NCI-H128 (cell line): ENCODE data around the gene MGAT5.

Experiments
- DNase-seq: peaks from one replicate; lab custom pipeline; 2025; ENCODE audit not compliant: unreplicated experiment; lab: John Stamatoyannopoulos, UW

The MGAT5 gene

DNA sequence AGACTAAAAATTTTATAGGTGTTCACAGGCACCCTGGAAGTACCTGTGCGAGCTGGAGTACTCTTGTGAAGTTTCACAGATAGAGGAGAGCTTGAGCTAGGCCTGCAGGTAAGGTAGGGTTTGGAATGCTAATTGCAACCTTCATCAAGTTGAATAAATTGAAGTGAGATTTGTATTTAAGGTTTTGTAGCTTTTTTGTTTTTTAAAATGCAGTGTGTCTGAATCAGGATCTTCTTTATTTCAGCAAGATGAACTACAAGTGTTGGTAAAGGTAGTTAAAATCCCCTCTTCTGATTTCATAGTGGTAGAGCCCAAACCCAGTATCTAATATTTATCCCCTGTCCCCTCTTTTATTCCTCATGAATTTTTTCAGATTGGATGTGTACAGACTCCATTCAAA is 45.5 kb downstream of the MGAT5 start:
- no peak for DNase-seq

DNA sequence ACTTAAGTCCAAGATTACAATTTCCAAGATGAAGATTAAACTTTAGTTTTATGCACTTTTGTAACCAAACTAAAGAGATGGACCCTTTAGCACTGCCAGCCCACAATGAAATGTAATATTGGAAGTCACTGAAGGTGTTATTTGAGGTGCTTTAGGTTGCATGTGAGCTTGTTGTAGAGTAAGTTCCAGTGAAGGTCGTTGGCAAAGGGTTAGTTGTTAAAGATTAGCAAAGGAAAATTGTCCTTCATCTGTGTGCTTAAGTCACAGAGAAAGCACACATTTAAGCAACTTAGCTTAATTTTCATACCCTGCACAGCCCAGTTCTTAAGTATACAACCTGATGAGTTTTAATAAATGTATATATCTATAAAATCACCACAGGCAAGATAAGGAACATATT is 46.7 kb downstream of the MGAT5 start:
- DNase-seq, result no peak

DNA sequence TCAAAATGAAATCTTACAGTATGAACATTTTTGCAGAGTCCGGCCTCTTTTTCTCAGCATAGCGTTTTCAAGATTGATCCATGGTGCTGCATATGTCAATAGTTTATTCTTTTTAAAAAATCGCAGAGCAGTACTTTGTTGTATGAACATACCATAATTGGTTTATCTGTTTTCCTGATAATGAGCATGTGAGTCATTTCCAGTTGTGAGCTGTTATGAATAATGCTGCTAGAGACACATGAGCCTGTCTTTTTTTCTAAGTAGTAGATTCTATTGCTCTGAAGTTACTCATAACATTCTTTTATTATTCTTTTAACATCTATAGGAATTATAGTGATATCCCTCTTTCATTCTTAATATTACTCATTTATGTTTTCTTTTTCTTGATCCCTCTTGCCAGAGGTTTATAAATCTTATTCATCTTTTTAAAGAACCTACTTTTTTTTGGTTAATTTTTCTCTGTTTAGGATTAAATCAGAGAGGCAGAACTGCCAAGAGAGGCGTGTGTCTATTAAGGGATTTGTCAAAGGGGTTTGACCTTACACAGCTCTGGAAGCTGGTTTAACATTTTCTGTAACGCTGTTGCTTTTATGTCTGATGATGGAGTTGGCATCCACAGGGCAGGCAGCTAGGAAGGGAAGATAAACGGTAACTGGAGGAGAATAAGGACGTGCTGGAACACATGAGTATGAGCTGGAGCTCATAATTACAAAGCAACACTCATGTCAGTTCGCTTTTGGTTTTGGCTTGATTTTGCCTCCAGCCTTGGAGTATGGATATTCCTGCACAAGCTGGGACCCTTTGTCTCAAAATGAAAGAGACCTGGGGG is 47.4 kb downstream of the MGAT5 start:
- DNase-seq, result no peak

DNA sequence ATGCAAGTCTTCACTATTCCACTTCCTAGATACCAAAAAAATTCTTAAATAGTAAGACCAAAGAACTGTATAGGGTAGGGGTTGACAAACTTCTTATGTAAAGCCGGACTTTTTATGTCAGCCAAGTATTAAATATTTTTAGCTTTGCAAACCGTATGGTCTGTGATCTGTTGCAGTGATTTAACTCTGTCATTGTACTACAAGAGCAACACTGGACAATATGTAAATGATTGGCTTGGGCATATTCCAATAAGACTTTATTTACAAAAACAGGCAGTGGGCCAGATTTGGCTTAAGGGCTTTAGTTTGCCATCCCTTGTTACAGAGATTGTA is 48.0 kb downstream of the MGAT5 start:
- DNase-seq, result no peak

DNA sequence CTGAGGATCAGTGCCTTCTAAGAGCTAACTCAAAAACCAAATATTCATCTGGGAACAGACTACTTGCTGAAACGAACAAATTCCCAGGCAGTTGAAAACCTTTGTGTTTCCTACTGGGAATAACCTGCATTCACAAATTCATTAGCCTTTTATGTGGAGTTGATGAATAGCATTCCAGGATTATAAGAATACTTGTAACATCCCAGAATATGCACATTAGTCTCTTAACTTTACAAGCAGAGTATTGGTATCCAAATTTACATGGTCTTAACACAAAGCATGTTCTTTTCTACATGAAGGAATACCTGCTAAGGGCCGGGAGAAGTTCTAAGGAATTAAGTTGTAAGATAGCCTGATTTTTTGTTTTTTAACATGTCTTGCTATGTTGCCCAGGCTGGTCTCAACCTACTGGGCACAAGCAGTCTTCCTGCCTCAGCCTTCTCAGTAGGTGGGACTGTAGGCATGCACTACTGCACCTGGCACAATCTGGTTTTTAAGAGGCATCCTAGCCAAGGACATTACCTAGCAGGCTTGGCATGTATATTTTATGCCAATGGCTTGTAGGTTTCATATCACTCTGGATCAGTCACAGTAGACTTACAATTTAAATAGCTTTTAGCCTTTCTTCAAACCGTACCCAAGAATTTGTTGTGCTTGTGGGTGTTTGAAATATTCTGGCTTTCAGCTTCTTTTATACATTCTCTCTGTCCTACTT is 50.7 kb downstream of the MGAT5 start:
- no peak for DNase-seq

DNA sequence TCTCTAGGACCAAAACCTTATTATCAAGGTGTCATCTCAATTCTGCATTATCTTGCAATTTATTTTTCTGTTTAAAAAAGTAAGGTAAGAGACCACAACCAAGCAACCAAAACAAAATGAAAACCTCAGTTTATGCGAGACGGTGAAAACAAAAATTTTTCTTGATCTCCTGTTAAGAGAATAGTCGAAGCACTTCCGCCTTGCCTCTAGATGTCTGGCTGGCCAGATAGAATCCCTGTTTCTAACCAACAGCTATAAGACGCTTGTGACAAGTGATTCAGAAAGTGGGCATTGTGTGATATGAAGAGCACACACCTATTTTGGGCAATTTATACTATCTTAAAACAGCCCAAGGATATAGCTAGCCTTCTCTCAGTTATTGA is 51.2 kb downstream of the MGAT5 start:
- no peak for DNase-seq

DNA sequence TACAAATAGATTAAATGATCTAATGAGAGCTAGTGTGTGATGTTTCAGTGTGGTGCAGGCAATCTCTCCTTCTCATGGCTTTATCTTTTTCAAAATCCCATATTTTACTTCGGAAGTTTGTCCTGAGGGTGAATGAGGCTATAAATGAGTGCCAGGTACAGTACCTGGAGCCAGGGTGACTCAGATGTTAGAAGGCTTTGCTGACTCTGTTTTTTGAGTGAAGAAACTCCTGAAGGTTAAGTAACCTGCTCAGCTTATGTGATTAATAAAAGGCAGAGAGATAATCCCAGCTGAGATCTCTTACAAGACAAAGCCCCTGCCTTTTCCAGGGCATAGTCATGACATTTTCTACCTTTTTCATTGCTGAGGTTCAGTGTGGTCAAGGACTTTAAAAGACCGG is 52.6 kb downstream of the MGAT5 start:
- no peak for DNase-seq

DNA sequence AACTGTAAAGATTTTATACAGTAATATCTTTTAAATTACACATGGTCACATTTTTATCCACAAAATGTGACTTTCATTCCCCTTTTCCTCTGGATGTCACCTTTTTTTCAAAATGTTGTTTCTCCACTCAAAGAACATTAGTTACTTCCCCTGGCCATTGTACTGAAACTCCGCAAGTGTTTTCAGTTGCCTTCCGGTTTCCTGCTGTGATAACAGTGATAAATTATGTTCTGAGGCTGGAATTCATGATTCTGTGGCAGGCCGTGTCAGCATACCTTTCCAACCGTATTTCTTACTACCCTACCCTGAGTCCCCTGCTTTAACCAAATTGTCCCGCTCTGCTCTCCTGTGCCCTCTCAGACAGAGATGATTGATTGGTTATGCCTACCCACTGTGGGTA is 53.5 kb downstream of the MGAT5 start:
- DNase-seq, result no peak

DNA sequence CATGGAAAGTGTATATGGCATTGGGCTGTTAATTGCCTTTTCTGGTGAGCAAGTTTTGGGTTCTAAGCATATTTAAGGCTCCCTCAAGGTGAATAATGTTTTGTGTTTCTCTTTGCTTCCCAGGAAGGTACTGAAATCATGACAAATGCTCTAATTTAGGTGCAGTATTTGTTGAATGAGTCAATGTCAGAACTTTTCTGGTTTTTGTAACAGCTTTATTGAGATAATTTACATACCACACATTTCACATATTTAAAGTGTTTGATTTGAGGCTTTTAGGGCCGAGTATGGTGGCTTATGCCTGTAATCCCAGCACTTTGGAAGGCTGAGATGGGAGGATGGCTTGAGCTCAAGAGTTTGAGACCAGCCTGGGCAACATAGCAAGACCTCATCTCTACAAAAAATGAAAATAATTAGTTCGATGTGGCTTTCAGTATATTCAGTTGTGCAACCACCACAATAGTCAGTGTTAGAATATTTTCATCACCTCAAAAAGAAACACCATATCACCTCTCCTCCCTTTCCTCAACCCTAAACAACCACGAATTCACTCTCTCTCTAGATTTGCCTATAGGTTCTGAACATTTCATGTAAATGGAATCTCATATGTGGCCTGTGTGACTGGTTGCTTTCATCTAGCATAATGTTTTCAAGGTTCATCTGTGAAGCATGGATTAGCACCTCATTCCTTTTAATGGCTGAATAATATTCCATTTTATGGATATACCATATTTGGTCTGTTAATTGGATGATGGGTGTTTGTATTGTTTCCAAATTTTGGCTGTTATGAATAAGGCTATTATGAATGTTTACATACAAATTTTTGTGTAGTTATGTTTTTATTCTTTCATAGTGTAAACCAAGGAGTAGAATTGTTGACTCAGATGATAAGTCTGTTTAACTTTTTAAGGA is 54.9 kb downstream of the MGAT5 start:
- no peak for DNase-seq

DNA sequence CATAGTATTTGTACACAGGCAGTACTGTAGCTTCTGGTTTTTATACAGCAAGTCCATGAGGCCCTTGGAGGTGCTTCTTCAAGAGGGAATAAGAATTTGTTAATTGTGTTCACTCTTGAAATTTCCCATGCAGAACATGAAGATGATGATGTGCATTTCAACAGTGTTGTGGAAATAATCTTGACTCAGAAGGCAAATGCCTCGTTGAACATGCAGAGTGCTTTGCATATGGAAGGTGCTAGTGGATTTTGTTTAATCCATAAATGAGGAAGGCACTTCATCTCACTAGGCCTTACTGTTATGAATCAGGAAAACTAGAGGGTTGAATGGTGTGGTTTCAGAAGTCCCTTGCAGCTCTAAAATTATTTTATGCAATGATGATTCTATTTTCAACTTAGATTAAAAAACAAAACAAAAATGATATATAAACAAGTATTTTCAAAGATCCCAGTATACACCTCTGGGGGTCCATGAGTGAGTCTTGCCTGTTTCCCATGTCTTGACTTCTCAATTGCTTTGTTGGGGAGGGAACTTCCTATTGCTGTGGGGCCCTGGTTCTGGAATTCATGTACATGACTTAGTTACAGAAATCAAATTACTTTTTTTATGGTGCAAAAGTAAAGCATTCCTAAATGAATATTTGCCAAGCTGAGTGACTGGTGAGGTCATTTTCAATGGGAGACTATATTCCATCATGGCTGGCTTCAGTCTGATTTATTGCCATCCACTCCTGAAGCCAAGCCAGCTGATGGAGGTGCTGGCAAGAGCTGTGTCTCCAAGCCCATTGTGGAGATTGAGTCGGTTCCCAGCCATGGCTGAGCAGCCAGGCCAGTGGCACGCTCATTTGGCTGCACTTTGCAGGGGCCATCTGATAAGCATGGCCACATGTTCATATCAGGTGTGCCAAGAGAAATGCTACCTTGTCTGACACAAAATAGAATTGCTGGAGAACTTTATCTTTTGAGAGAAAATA is 56.5 kb downstream of the MGAT5 start:
- no peak for DNase-seq

DNA sequence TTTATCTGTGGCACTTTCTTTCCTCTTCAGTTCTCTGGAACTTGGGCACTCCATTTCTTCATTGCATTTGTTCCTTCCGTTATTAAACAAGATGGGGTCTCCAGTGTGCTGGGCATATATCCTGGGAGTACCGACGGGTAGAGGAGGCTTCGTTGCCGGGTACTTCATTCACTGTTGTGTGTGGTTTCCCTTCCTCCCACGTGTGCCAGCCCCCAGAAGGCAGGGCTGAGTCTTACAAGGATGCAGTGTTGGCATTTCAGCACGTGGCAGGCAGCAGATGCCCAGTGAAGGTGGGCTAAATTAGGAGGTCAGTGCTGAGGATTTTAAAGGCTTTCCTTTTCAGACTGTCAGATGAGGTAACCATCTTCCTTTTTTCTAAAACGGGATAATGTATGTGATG is 58.6 kb downstream of the MGAT5 start:
- DNase-seq, result no peak

DNA sequence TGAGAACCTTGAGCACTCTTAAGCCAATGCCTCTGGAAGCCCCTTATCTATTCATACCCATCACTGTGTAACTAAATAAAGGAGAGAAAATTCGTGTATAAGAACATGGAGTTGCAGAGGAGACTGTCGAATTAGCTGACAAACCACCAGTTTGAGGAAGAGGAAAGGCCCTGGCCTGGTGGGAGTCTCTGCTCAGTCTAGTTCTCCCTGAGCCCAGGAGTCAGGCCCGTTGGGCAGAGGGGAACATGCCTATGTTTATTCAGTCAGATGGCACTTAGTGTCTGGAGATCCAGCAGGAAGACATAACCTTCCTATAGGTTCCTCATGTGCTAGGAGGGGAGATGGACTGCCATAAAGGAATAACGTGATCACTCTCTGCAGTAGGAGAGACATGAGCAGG is 60.3 kb downstream of the MGAT5 start:
- no peak for DNase-seq

DNA sequence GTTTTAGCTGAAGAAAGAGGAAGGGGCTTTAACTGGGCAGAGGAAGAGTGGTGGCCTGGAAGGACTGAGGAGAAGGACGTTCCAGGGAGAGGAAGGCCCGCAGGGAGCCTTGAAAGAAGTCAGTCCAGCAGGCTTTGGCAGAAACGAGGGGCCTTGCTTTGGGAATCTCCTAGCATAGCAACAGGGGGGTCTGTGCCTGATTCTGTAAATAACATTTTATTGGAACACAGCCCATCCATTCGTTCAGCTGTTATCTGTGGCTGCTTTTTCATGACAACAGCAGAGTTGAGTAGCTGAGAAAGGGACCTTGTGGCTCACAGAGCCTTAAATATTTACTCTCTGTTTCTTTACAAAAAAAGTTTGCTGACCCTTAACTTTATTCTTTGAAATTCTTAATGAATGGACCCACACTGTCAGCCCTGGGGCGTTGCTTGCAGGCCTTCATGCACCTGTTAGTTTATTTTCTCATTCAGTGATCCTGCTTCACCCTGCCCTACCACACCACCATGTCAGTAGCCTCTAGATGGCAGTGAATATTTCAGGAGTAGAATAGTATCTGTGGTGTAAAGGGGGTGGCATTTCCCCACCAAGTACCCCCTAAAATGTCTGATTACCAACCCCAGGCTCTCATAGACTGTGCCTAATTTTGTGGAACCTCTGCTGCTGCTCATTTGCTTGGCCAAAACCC is 61.0 kb downstream of the MGAT5 start:
- no peak for DNase-seq

DNA sequence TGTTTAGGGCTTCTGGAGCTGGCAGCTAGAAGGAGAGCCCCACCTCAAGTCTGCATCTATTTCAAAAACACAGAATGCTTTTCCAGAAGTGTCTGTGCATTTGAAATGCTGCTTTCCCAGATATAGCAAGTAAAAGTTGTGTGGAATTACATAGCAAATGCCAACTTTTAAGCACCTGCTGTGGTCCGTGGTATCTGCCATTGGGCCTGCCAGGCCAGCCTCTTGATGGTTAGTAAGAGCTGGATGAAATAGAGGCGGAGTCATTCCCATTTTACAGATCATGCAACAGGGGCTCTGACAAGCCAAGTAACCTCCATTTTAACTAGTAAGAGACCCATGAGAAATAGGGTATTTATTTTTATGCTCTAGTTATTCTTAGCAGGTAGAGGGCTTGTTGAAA is 61.6 kb downstream of the MGAT5 start:
- DNase-seq, result no peak

DNA sequence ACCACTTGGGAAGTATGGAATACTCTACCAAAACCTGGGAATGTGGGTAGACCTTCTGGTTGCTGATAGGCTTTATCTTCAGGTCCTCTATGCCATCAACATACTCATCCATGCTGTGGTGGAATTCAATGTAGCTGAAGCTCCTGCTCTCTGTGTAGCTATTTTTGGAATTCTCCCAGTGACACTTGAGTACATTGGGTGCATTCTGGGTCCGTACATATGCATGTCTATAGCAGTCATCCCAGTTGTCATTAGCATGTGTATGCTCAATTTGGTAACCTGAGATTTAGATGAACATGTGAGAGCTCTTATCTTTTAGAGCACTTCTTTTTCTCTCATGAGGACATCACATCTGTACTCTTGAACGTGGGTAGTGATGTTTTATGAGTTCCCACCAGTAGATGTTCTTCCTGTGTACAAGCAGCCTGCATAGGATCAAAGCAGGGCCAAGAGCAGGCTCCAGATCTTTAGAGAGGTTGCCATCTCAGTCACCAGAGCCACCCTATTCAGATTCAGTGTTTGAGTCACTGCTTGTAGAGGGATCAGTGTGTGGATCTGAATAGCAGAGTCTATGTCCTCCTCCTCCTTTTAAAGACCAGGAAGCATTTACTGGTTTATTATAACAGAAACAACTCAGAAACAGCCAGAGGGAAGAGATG is 65.9 kb downstream of the MGAT5 start:
- no peak for DNase-seq

DNA sequence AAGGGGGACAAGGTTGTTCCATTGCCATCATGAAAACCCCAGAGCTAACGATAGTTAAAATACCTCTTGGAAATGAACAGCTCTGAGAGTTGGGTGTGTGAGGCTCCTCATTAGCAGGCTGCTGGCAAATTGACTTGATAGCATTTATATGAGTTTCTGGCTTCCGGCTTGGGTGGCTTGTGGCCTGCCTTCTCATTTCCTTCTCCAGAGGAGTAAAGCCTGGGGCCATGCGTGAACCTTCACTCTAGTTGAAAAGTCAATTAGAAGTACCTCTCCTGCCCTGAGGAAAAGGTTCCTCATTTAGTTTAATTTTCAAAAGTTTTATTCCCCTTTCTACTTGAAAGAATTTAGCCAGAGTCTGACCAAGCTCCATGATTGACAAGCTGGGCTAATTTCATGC is 67.1 kb downstream of the MGAT5 start:
- DNase-seq, result no peak

DNA sequence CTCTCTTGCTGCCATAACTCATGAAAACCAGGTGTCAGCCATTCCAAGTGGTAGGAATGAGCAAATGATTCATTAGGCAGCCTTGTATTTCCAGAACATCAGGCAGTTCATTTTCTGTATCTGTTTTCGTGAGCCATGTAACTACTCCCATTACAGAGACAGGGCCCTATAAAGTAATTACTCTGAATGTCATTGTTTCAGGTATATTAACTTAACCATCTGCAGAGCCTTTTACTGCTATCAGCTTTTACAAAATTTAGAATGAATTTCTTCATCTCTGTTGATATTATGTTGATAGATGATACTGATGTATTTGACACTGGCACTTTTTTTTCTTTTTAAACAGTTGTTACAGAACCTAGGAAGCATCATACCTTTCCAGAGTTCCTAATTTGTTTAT is 69.9 kb downstream of the MGAT5 start:
- DNase-seq, result no peak

DNA sequence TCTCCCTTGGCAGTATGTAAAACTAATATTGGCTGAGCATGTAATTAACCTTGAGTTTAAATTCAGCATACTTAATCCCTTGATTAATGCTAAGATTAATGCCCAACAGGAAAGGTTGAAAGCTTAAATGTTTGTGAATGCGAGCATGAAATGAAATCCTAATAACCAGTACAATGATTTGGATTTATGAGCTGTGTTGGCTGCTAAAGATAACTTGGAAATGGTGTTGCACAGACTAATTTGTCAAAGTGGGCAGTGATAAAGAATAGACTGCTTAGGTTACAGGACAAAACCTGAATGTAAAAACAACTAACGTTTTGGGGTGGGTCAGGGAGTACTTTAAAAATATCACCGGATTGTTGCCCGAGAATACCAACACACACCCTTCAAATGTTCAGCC is 70.6 kb downstream of the MGAT5 start:
- DNase-seq, result no peak

DNA sequence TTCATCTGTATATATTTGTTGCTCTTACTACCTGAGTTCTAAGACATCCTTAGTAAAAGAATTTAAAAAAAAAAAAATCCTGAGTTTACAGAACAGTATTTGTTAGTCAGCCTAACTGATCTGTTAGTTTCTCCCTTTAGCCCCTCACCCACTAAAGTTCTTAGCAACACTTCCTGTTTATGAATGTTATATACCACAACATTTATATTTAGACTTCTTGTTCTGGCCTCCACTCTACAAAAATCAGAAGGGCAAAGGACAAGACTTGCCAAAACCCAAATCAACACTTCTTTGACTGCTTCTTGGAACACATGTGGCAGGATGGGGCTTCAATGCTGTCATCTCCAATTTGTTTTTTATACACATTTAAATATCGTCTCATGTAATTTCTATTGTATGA is 71.1 kb downstream of the MGAT5 start:
- no peak for DNase-seq

DNA sequence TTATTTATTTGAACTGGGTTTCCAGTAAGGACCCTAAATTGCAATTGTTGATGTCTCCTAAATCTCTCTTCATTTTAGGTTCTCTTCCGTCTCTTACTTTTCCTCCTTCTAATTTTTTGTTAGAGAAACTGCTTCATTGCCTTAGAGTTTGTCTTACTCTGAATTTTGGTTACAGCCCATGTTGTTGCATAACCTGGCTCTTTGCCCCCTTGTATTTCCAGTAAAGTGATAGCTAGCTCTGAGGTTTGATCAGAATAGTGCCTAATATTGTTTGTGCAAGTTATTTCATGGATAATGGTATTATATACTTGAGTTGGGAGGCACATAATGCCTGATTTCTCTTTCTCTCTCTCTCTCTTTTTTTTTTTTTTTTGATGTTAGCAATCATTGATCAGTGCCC is 71.8 kb downstream of the MGAT5 start:
- DNase-seq, result no peak
